Measurements from ENCODE around the gene ABLIM1.

ABLIM1 gene

GRCh38 chr10:114391599-114391998 is 266.5 kb downstream of the ABLIM1 start:
- no peak for DNase-seq (ENCODE audit: low spot score)

GRCh38 chr10:114389426-114389825 is 268.6 kb downstream of the ABLIM1 start:
- peak; percentile 23 for DNase-seq (ENCODE audit: low spot score)

GRCh38 chr10:114388275-114388674 is 269.8 kb downstream of the ABLIM1 start:
- no peak for DNase-seq (ENCODE audit: low spot score)

GRCh38 chr10:114387784-114388183 is 270.3 kb downstream of the ABLIM1 start:
- DNase-seq (ENCODE audit: low spot score) = no peak

GRCh38 chr10:114386452-114386851 is 271.6 kb downstream of the ABLIM1 start:
- DNase-seq (ENCODE audit: low spot score) = no peak

GRCh38 chr10:114385557-114385956 is 272.5 kb downstream of the ABLIM1 start:
- DNase-seq (ENCODE audit: low spot score) = no peak

- no peak for DNase-seq (ENCODE audit: low spot score)
Measured at GRCh38 chr10:114384601-114385000, 273.5 kb downstream of the ABLIM1 start.

- no peak for DNase-seq (ENCODE audit: low spot score)
Measured at GRCh38 chr10:114384181-114384580, 273.9 kb downstream of the ABLIM1 start.
